ENCODE measurements around the gene ATP6V1C2.

- TF ChIP-seq CTCF (IDR thresholded peaks at IDR 0.05) (no peak), POLR2AphosphoS5 (IDR thresholded peaks at IDR 0.05) (no peak), EP300 (IDR thresholded peaks at IDR 0.05) (no peak), POLR2A (IDR thresholded peaks at IDR 0.05) (no peak)
These were observed 67.4 kb downstream of the ATP6V1C2 start for GRCh38 chr2:10788855-10789254.
